PC-3 (cell line): Measurements from ENCODE around the gene GTPBP3. TPM values are rescaled to one million over a fixed set of nuclear protein-coding genes. Genes with fewer than 3 reads are reported as not detected.

Experiments
- ATAC-seq: fragments of 200-7000 bp; cut with Tn5 transposase; 2 replicates; pipeline ENCODE4 v1.9.1; 2020; ENCODE audit warnings: mild to moderate bottlenecking, moderate library complexity
- BruUV-seq: library from RNA; stranded (reverse); fragments of 400-500 nt; replicated peaks from 2 replicates; lab custom pipeline; 2021; lab: Mats Ljungman, UMichigan
- CTCF ChIA-PET: fragments of 300-600 bp; sonication (Branson Sonifier 250); formaldehyde crosslinking; loops from one replicate; lab custom pipeline; 2022; ENCODE audit warnings: antibody characterized with exemption; lab: Charles Lee
- POLR2A ChIA-PET: fragments of 300-600 bp; sonication (Branson Sonifier 250); formaldehyde crosslinking; loops from one replicate; lab custom pipeline; 2022; ENCODE audit warnings: antibody characterized with exemption; ENCODE audit not compliant: unreplicated experiment; lab: Charles Lee
- DNase-seq: peaks from one replicate; pipeline ENCODE4 v3.0.0-alpha.2; 2015
- H2AFZ ChIP-seq: fragments of 300-600 bp; sonication (generic); 2 replicates; pipeline ENCODE4 v1.6.0; 2016; ENCODE audit warnings: antibody characterized with exemption, low read length
- H3F3A ChIP-seq: fragments of 300-600 bp; sonication (generic); one replicate; pipeline ENCODE4 v1.6.0; 2017; ENCODE audit warnings: antibody characterized with exemption, low read length, control low read depth, mild to moderate bottlenecking; ENCODE audit not compliant: unreplicated experiment
- H3K27ac ChIP-seq: fragments of 300-600 bp; sonication (generic); 2 replicates; pipeline ENCODE4 v1.5.1; 2016; ENCODE audit warnings: mild to moderate bottlenecking, low read length
- H3K27me3 ChIP-seq: fragments of 300-600 bp; sonication (generic); 2 replicates; pipeline ENCODE4 v1.6.1; 2016; ENCODE audit warnings: low read length, mixed read lengths
- H3K36me3 ChIP-seq: fragments of 300-600 bp; sonication (generic); 2 replicates; pipeline ENCODE4 v1.6.1; 2016; ENCODE audit warnings: low read depth, mixed run types, low read length, mixed read lengths
- H3K4me1 ChIP-seq: fragments of 300-600 bp; sonication (generic); 2 replicates; pipeline ENCODE4 v1.5.1; 2016; ENCODE audit warnings: low read length; ENCODE audit not compliant: insufficient read depth
- H3K4me2 ChIP-seq: fragments of 300-600 bp; sonication (generic); 2 replicates; pipeline ENCODE4 v1.6.0; 2016; ENCODE audit warnings: low read length
- H3K4me3 ChIP-seq: fragments of 300-600 bp; sonication (generic); 2 replicates; pipeline ENCODE4 v1.5.1; 2016; ENCODE audit warnings: mild to moderate bottlenecking, low read length, mixed read lengths
- H3K79me2 ChIP-seq: fragments of 300-600 bp; sonication (generic); 2 replicates; pipeline ENCODE4 v1.6.1; 2017; ENCODE audit warnings: low read length, mixed read lengths
- H3K9ac ChIP-seq: fragments of 300-600 bp; sonication (generic); 2 replicates; pipeline ENCODE4 v1.6.0; 2016; ENCODE audit warnings: mild to moderate bottlenecking, low read length
- H3K9me2 ChIP-seq: fragments of 300-600 bp; sonication (generic); replicated peaks from 2 replicates; pipeline ENCODE4 v1.6.1; 2016; ENCODE audit warnings: mixed run types, low read length, mixed read lengths
- H3K9me3 ChIP-seq: fragments of 300-600 bp; sonication (generic); 2 replicates; pipeline ENCODE4 v1.6.1; 2016; ENCODE audit warnings: low read length, mixed read lengths
- H4K20me1 ChIP-seq: fragments of 300-600 bp; sonication (generic); 2 replicates; pipeline ENCODE4 v1.6.1; 2016; ENCODE audit warnings: low read length, mixed read lengths
- EZH2 ChIP-seq: fragments of 300-600 bp; sonication (generic); IDR thresholded peaks from one replicate; pipeline ENCODE4 v1.6.1; 2017; ENCODE audit warnings: antibody characterized with exemption, mild to moderate bottlenecking, low read length; ENCODE audit not compliant: unreplicated experiment
- EZH2phosphoT487 ChIP-seq: fragments of 300-600 bp; sonication (generic); IDR thresholded peaks from 2 replicates; pipeline ENCODE4 v1.6.1; 2018; ENCODE audit warnings: mild to moderate bottlenecking, antibody characterized with exemption, low read length, borderline replicate concordance
- intact Hi-C: fragments of 100-400 bp; cut with micrococcal nuclease; formaldehyde crosslinking; loops from 2 replicates; pipeline ENCODE4 v1.9.0; 2023
- total RNA-seq: library from RNA; depleted of rRNA; stranded (reverse); fragments of >200 nt; gene quantifications from 2 replicates; pipeline ENCODE4 v1.2.3, GENCODE V29; 2014
- TF ChIP-seq, protein P1 (sequence below): fragments of 300-600 bp; sonication (generic); conservative IDR thresholded peaks from 2 replicates; pipeline ENCODE4 v1.5.1; 2017; ENCODE audit warnings: antibody characterized with exemption, low read depth, mild to moderate bottlenecking, low read length

The GTPBP3 gene
- total RNA-seq, 1 experiment from 2014 or later = 86.0 TPM

DNA sequence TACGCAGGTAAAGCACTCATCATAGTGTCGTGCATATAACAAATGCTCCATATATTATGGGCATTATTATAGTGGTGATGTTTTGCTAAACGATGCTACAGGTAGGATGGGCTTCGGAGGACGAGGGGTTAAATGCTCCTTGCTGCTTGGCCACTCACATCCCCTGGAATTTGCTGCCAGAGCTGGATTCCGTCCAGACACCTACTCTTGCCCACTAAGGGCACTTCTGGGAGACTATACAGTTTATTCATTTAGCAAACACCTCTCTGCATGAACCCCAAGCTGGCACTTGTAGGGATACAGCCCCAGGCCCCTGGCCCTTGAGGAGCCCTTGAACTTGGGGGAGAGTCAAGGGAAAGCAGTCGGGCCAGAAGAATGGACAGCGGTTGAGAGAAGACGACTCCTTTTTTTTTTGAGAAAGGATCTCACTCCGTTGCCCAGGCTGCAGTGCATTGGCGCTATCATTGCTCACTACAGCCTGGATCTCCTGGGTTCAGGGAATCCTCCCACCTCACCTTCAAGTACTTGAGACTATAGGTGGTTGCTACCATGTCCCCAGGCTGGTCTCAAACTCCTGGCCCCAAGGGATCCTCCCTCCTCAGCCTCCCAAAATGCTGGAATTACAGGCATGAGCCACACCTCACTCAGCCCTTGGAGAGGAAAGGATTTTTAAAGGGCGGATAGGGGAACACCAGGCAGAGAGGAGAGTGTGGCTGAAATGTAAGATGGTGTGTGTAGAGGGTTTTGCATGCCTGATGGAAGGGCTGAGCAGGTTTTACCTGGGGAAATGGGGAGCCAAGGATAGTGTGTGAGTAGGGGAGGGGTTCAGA lies 32.8 kb upstream of the GTPBP3 start:
- Histone ChIP-seq H2AFZ (no peak overlapping the region; the same call in 1 of the 2 replicates), H3K9ac (no peak overlapping the region), H3K9me2 (no peaks in the 10 kb centered on the region), H3K4me1 (peaks cover 22% of the 10 kb centered on the region), H3F3A (no peaks in the 10 kb centered on the region), H3K27me3 (no peaks in the 10 kb centered on the region), H3K79me2 (peaks cover 40% of the 10 kb centered on the region), H3K4me3 (no peak overlapping the region; the same call in 1 of the 2 replicates), H3K36me3 (no peaks in the 10 kb centered on the region), H3K9me3 (no peaks in the 10 kb centered on the region), H3K4me2 (peak overlapping the region; percentile 73), H4K20me1 (no peaks in the 10 kb centered on the region), H3K27ac (peak overlapping the region; percentile 42)
- ChIA-PET CTCF (interaction anchor here (0.6 to 1.2 kb wide), 8 partner anchors 8 to 742 kb away, joined by 3 to 8 read pairs (median 4); partner anchors contain the start of gene BABAM1), POLR2A (interaction anchor here (0.5 kb wide), 1 partner anchor 490 kb away, joined by 4 read pairs; the partner anchor contains the start of gene B3GNT3)
- no TSS peak for BruUV-seq
- intact Hi-C loops = loop anchor here (1.0 kb wide), 2 partner anchors 8 to 30 kb away; partner anchors contain the start of gene ANO8
- DNase-seq (no peak), ATAC-seq (no peak)
- TF ChIP-seq EZH2phosphoT487 (no peak), EZH2 (no peak)
- TF ChIP-seq, protein P1, sequence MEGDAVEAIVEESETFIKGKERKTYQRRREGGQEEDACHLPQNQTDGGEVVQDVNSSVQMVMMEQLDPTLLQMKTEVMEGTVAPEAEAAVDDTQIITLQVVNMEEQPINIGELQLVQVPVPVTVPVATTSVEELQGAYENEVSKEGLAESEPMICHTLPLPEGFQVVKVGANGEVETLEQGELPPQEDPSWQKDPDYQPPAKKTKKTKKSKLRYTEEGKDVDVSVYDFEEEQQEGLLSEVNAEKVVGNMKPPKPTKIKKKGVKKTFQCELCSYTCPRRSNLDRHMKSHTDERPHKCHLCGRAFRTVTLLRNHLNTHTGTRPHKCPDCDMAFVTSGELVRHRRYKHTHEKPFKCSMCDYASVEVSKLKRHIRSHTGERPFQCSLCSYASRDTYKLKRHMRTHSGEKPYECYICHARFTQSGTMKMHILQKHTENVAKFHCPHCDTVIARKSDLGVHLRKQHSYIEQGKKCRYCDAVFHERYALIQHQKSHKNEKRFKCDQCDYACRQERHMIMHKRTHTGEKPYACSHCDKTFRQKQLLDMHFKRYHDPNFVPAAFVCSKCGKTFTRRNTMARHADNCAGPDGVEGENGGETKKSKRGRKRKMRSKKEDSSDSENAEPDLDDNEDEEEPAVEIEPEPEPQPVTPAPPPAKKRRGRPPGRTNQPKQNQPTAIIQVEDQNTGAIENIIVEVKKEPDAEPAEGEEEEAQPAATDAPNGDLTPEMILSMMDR = no peak

DNA sequence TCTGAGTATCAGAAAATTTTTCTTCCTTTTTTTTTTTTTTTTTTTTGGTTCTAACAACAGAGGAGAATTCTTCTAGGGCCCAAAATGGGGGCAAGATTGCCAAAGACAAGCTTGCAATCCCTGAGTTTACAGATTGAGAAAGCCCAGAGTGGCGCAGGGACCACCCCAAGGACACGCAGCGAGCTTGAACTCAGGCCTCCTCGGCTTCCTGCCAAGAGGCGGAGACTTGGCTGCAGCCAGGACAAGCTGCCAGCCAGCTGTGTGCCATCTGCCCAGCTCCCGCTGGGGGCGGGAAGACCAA lies 32.2 kb upstream of the GTPBP3 start:
- no peaks in the 10 kb centered on the region for H3K9me2 ChIP-seq
- H3K4me2 ChIP-seq = peak overlapping the region; percentile 73
- ChIA-PET CTCF (interaction anchor here (0.6 to 1.2 kb wide), 8 partner anchors 8 to 741 kb away, joined by 3 to 8 read pairs (median 4); partner anchors contain the start of gene BABAM1), POLR2A (interaction anchor here (0.5 kb wide), 2 partner anchors 22 to 490 kb away, joined by 4 read pairs; partner anchors contain the start of gene B3GNT3)
- ATAC-seq (no peak), DNase-seq (no peak)
- peaks cover 24% of the 10 kb centered on the region for H3K4me1 ChIP-seq
- H3K79me2 ChIP-seq = peaks cover 46% of the 10 kb centered on the region
- no peaks in the 10 kb centered on the region for H3K27me3 ChIP-seq
- TF ChIP-seq EZH2 = no peak
- no peak for TF ChIP-seq EZH2phosphoT487
- TF ChIP-seq, protein P1 = no peak
- no peak overlapping the region; the same call in 1 of the 2 replicates for H3K4me3 ChIP-seq
- H4K20me1 ChIP-seq = no peaks in the 10 kb centered on the region
- H3K36me3 ChIP-seq = no peaks in the 10 kb centered on the region
- H2AFZ ChIP-seq = no peak overlapping the region; the same call in 1 of the 2 replicates
- no peaks in the 10 kb centered on the region for H3F3A ChIP-seq
- no peak overlapping the region for H3K9ac ChIP-seq
- intact Hi-C loops = loop anchor here (1.0 kb wide), 2 partner anchors 9 to 29 kb away; partner anchors contain the start of gene ANO8
- peak overlapping the region; percentile 42 for H3K27ac ChIP-seq
- H3K9me3 ChIP-seq = no peaks in the 10 kb centered on the region
- BruUV-seq = no TSS peak
